ENCODE data around the gene TSPAN3. TPM values are rescaled to one million over a fixed set of nuclear protein-coding genes. Genes with fewer than 3 reads are reported as not detected.

The TSPAN3 gene
- polyA plus RNA-seq, 1 experiment: 344 TPM

DNA sequence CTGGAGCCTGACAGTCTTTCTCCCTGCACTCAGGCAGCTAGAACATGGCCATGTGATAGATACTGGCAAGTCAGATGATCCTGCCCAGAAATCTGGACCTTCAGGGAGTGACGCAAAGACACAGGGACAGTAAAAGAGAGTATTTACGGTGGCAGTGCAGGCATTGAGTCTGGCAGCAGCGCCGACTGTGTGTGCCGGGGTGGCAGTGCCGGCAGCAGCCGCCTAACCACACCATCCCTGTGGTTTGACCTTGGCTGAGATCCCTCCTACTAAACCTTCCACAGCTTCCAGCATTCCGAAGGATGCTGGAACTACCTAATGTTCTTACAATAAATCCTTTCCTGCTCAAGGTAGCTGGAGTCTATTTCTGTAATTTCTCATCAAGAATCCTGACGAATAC, 4.6 kb upstream of the TSPAN3 start:
- peaks cover 11% of the 10 kb centered on the region for H3K27me3 ChIP-seq (ENCODE audit: control insufficient read depth, insufficient read depth, low read length)
- DNase-seq (ENCODE audit: low read depth): no peak
- ChIA-PET CTCF (interaction anchor here (1.5 kb wide), 1 partner anchor 468 kb away, joined by 4 read pairs; no protein-coding TSS in a partner anchor), POLR2A (no interaction called here)
- no peak overlapping the region for H3K4me3 ChIP-seq (ENCODE audit: low read depth, low read length)
- TF ChIP-seq, protein P1, sequence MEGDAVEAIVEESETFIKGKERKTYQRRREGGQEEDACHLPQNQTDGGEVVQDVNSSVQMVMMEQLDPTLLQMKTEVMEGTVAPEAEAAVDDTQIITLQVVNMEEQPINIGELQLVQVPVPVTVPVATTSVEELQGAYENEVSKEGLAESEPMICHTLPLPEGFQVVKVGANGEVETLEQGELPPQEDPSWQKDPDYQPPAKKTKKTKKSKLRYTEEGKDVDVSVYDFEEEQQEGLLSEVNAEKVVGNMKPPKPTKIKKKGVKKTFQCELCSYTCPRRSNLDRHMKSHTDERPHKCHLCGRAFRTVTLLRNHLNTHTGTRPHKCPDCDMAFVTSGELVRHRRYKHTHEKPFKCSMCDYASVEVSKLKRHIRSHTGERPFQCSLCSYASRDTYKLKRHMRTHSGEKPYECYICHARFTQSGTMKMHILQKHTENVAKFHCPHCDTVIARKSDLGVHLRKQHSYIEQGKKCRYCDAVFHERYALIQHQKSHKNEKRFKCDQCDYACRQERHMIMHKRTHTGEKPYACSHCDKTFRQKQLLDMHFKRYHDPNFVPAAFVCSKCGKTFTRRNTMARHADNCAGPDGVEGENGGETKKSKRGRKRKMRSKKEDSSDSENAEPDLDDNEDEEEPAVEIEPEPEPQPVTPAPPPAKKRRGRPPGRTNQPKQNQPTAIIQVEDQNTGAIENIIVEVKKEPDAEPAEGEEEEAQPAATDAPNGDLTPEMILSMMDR (IDR thresholded peaks at IDR 0.05; ENCODE audit: insufficient read depth, low read depth, low read length): no peak
- H3K36me3 ChIP-seq (ENCODE audit: control insufficient read depth, insufficient read depth, low read length): no peaks in the 10 kb centered on the region

- TF ChIP-seq, protein P1 (IDR thresholded peaks at IDR 0.05; ENCODE audit: insufficient read depth, low read depth, low read length): no peak
- H3K36me3 ChIP-seq (ENCODE audit: control insufficient read depth, insufficient read depth, low read length): no peaks in the 10 kb centered on the region
- H3K27me3 ChIP-seq (ENCODE audit: control insufficient read depth, insufficient read depth, low read length): peaks cover 11% of the 10 kb centered on the region
- ChIA-PET POLR2A (no interaction called here), CTCF (no interaction called here)
- no peak for DNase-seq (ENCODE audit: low read depth)
- H3K4me3 ChIP-seq (ENCODE audit: low read depth, low read length): no peak overlapping the region
Observed at GRCh38 chr15:77074350-77074749, 3.4 kb upstream of the TSPAN3 start.

DNA sequence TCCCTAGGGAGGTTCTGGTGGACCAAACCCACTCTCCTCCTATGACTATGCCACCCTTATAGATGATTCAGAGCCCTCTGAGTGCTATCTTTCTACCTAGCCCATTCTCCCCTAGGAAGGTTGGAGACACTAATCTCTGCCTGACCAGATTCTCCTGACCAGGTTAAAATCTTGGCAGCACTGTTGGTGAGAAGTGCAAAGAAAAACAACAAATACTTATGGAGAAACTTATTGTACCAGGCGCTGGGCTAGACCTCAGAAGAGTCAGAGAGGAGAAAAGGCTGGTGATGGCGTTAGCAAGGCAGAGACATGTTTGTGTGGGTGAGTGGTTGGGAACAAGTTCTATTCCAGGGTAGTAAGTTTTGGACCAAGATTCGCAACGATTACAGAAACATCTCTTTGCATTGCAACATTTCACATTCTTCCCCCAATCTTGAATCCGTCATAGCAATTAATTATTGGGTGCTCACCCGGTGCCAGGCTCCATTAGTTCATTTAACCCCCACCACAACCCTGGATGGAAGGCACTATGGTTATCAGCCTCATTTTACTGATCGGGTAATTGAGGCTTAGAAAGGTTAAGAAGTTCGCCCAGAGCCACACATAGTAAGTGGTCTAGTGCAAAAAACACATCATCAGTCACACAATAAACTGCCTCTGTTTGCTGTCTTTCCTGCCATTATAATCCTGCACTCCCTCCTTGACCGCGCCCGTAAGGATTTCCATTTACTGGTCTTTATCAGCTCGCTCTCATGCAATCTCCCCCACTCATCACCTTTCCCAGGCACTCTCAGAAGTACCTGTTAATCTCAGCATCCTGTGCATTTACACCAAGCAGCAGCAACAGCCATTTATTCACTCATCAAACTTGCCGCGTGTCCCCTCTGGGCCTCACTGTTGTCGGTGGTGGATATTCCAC, 655 bp upstream of the TSPAN3 start:
- no peak for DNase-seq (ENCODE audit: low read depth)
- no peaks in the 10 kb centered on the region for H3K36me3 ChIP-seq (ENCODE audit: control insufficient read depth, insufficient read depth, low read length)
- TF ChIP-seq, protein P1 (IDR thresholded peaks at IDR 0.05; ENCODE audit: insufficient read depth, low read depth, low read length): no peak
- CTCF ChIA-PET: no interaction called here
- POLR2A ChIA-PET: no interaction called here
- H3K4me3 ChIP-seq (ENCODE audit: low read depth, low read length): no peak overlapping the region
- peaks cover 11% of the 10 kb centered on the region for H3K27me3 ChIP-seq (ENCODE audit: control insufficient read depth, insufficient read depth, low read length)

DNA sequence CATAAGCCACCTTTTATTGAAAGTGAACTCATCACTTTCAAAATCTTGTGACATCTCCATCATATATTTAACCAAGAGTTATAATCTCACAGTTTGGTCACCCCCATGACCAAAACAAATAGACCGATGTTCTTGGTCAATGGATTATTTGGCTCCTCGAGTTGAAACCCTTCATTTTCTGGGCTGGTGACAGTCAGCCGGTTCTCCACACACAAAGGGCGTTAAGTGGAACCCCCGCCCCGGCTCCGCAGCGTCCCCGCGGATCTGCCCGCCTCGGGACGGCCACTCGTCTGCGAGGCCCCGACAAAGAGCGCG, 772 bp downstream of the TSPAN3 start:
- CTCF ChIA-PET: interaction anchor here (1.6 kb wide), 1 partner anchor 35 kb away, joined by 5 read pairs; no protein-coding TSS in a partner anchor
- Histone ChIP-seq H3K36me3 (ENCODE audit: control insufficient read depth, insufficient read depth, low read length) (no peaks in the 10 kb centered on the region), H3K27me3 (ENCODE audit: control insufficient read depth, insufficient read depth, low read length) (peaks cover 9% of the 10 kb centered on the region; the same call in 1 of the 2 replicates), H3K4me3 (ENCODE audit: low read depth, low read length) (peak overlapping the region; percentile 72)
- no peak for DNase-seq (ENCODE audit: low read depth)
- TF ChIP-seq, protein P1 (IDR thresholded peaks at IDR 0.05; ENCODE audit: insufficient read depth, low read depth, low read length): no peak
- POLR2A ChIA-PET: no interaction called here

- Histone ChIP-seq H3K36me3 (ENCODE audit: control insufficient read depth, insufficient read depth, low read length) (no peaks in the 10 kb centered on the region), H3K4me3 (ENCODE audit: low read depth, low read length) (peak overlapping the region; percentile 72), H3K27me3 (ENCODE audit: control insufficient read depth, insufficient read depth, low read length) (peaks cover 9% of the 10 kb centered on the region; the same call in 1 of the 2 replicates)
- TF ChIP-seq, protein P1 (IDR thresholded peaks at IDR 0.05; ENCODE audit: insufficient read depth, low read depth, low read length): no peak
- CTCF ChIA-PET: interaction anchor here (0.9 to 1.6 kb wide), 2 partner anchors 35 to 49 kb away, joined by 3 to 5 read pairs; no protein-coding TSS in a partner anchor
- POLR2A ChIA-PET: no interaction called here
- DNase-seq (ENCODE audit: low read depth): no peak
Observed at GRCh38 chr15:77069521-77070121, 1.3 kb downstream of the TSPAN3 start.

Data from BJ (cell line).